Stomach (tissue), 9 donors: ENCODE measurements around the gene SLC17A7. TPM values are rescaled to one million over a fixed set of nuclear protein-coding genes. Genes with fewer than 3 reads are reported as not detected.

Experiments
- DNase-seq, 2 donors: peaks; one replicate each; pipeline versions ENCODE4 v3.0.0 to v3.0.0-alpha.2; 2013 to 2019
- H3K27ac ChIP-seq, 5 donors: fragments of 200-600 bp in 4 of 5; sonication (generic) in 4 of 5; one replicate each; pipeline ENCODE4 v1.5.1; 2013 to 2019; ENCODE audit warnings: mild to moderate bottlenecking in 1 of 5, moderate library complexity in 1 of 5
- H3K27me3 ChIP-seq, 3 donors: fragments of 200-600 bp; sonication (generic); one replicate each; pipeline ENCODE4 v1.5.1; 2017 to 2019; ENCODE audit warnings: mixed run types in 1 of 3
- H3K36me3 ChIP-seq, 4 donors: fragments of 200-600 bp; sonication (generic); 1 replicate in 3 of 4; 2 replicates in 1 of 4; pipeline ENCODE4 v1.5.1; 2016 to 2019
- H3K4me1 ChIP-seq, 4 donors: fragments of 200-600 bp; sonication (generic); one replicate each; pipeline ENCODE4 v1.5.1; 2016 to 2019
- H3K4me3 ChIP-seq, 4 donors: fragments of 200-600 bp; sonication (generic) in 3 of 4; one replicate each; pipeline ENCODE4 v1.5.1; 2016 to 2019; ENCODE audit warnings: mild to moderate bottlenecking in 1 of 4
- H3K9me3 ChIP-seq, 4 donors: fragments of 200-600 bp; sonication (generic); one replicate each; pipeline ENCODE4 v1.5.1; 2016 to 2019
- EP300 ChIP-seq: sonication (generic); formaldehyde crosslinking; IDR thresholded peaks from one replicate; pipeline ENCODE4 v1.6.1; 2017; ENCODE audit warnings: antibody characterized with exemption
- POLR2A ChIP-seq, 4 donors: fragments of 450-650 bp; IDR thresholded peaks; one replicate each; pipeline ENCODE4 v1.6.1; 2016; ENCODE audit warnings: antibody characterized with exemption in 4 of 4, control low read depth in 2 of 4, mild to moderate bottlenecking in 1 of 4, moderate library complexity in 1 of 4
- POLR2AphosphoS5 ChIP-seq, 3 donors: sonication (generic); formaldehyde crosslinking; IDR thresholded peaks; one replicate each; pipeline ENCODE4 v1.6.1; 2016; ENCODE audit warnings: antibody characterized with exemption in 3 of 3
- WGBS, 5 donors: extraction: QIAGEN DNeasy Blood & Tissue Kit in 3 of 5; methylation state at CpG; one replicate each; pipeline versions ENCODE4 v1.1.5 to v1.1.7; 2013 to 2018; 5-methylcytosine and 5-hydroxymethylcytosine counted together
- intact Hi-C: fragments of 100-400 bp; cut with DNase I; formaldehyde crosslinking; loops from one replicate; pipeline ENCODE4 v1.15.1; 2023; ENCODE audit warnings: low total_unique reads
- polyA plus RNA-seq, 3 donors: library from polyadenylated mRNA; stranded (reverse); fragments of 200-250 nt; gene quantifications; one replicate each; pipeline ENCODE4 v1.2.3, GENCODE V29; 2013
- total RNA-seq, 5 donors: library from RNA; depleted of rRNA; stranded (reverse); fragments of >200 nt; gene quantifications; one replicate each; pipeline versions ENCODE4 v1.1.0 to v1.2.3, GENCODE V29; 2014 to 2016
- TF ChIP-seq, protein P1 (sequence below), 7 experiments: fragments of 450-650 bp in 4 of 7; fragments of 200-600 bp in 3 of 7; sonication (generic) in 3 of 7; IDR thresholded peaks; one replicate each; pipeline ENCODE4 v1.5.1; 2016 to 2019; ENCODE audit warnings: antibody characterized with exemption in 7 of 7, control low read depth in 2 of 7, mild to moderate bottlenecking in 1 of 7
- donor health status: healthy with polysubstance abuse.
- donor health status: Bipolar disorder and iron deficiency.
- donor health status: healthy.

The SLC17A7 gene
- total and polyA plus RNA-seq, 8 donors, result 0.25 to 2.0 (median 0.93) TPM; not detected in 2

DNA sequence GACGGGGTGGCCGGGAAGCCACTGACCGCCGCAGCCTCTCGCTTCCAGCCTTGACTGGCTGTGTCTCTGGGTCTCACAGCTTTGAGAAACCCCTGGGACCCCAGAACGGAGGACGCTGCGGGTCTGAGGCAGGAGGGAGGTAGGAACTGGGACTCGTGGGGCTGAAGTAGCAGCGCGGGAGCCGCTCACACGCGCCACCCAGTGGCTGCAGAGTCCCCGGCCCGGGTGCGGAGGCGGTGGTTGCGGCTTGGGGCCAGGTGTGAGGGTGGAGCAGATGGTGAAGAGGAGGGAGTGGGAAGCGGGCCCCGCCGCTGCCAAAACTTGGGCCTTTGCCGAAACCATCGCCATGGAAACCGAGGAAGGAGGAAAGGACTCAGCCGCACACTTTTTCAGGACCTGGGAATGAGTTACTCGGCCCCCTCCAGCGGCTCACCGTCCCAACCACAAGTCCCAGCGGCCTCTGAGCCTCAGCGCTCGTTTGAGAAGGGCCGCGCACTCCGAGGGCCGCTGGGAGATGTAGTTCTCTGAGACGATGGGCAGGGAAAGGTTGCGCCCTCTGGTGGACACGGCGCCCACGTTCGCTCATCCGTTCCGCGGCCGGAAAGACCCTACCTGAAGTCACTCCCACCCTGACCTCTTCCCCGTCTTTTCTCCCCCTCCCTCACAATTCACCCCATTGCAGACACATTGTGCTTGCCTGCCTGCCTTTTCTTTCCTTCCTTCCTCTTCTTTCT, 2.2 kb upstream of the SLC17A7 start:
- WGBS, 5 donors, result 0% methylated on average over 36 to 47 of the region's 47 CpGs
- intact Hi-C loops, result loop anchor here (5.0 kb wide), 1 partner anchor 51 kb away; no protein-coding TSS in a partner anchor
- H3K27ac ChIP-seq, result peak overlapping the region; percentile 68 to 89 (median 82)
- peak overlapping the region; percentile 54 to 89 (median 66) for H3K4me3 ChIP-seq
- peaks cover 0 to 46% (median 28%) of the 10 kb centered on the region in 4 donors for H3K4me1 ChIP-seq
- TF ChIP-seq EP300, result no peak
- TF ChIP-seq, protein P1, sequence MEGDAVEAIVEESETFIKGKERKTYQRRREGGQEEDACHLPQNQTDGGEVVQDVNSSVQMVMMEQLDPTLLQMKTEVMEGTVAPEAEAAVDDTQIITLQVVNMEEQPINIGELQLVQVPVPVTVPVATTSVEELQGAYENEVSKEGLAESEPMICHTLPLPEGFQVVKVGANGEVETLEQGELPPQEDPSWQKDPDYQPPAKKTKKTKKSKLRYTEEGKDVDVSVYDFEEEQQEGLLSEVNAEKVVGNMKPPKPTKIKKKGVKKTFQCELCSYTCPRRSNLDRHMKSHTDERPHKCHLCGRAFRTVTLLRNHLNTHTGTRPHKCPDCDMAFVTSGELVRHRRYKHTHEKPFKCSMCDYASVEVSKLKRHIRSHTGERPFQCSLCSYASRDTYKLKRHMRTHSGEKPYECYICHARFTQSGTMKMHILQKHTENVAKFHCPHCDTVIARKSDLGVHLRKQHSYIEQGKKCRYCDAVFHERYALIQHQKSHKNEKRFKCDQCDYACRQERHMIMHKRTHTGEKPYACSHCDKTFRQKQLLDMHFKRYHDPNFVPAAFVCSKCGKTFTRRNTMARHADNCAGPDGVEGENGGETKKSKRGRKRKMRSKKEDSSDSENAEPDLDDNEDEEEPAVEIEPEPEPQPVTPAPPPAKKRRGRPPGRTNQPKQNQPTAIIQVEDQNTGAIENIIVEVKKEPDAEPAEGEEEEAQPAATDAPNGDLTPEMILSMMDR (IDR thresholded peaks at IDR 0.05), result peak in 6 of 7 experiments; percentile 26 to 93 (median 78)
- no peak for TF ChIP-seq POLR2A (IDR thresholded peaks at IDR 0.05)
- peak in 1 of 3 donors; percentile 71 for TF ChIP-seq POLR2AphosphoS5 (IDR thresholded peaks at IDR 0.05)
- H3K27me3 ChIP-seq, result peaks cover 5 to 46% (median 38%) of the 10 kb centered on the region in 3 donors
- peaks cover 6 to 28% (median 21%) of the 10 kb centered on the region in 4 donors for H3K36me3 ChIP-seq
- H3K9me3 ChIP-seq, result no peaks in the 10 kb centered on the region
- DNase-seq, result peak; percentile 95 to 98

DNA sequence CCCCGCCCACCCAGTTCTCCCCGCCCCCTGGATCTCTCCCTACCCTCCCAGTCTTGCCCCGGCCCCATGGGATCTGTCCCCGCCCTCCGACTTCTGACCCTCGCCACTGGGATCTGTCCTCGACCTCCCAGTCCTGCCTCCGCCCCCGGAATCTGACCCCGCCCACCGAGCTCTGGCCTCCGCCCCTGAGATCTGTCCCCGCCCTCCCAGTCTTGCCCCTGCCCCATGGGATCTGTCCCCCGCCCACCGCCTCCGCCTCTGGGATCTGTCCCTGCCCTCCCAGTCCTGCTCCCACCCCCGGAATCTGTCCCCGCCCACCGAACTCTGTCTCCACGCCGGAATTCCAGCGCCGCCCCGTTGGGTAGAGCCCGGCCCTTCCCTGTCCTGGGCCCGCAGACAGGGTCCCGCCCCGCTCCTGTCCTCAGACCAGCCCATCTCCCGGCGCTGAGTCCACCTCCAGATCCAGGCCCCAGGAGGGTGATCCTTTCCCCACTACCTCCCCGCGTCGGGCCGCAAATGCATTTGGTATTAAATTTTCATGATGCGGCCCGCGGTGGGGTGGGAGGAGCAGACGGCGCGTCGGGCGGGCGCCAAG, 1.5 kb upstream of the SLC17A7 start:
- TF ChIP-seq EP300, result no peak
- TF ChIP-seq POLR2A (IDR thresholded peaks at IDR 0.05), result no peak
- TF ChIP-seq, protein P1 (IDR thresholded peaks at IDR 0.05), result no peak
- TF ChIP-seq POLR2AphosphoS5 (IDR thresholded peaks at IDR 0.05), result no peak
- Histone ChIP-seq H3K27me3 (peaks cover 5 to 53% (median 43%) of the 10 kb centered on the region in 3 donors), H3K4me3 (peak overlapping the region; percentile 54 to 89 (median 66)), H3K9me3 (no peaks in the 10 kb centered on the region), H3K36me3 (peaks cover 6 to 21% (median 17%) of the 10 kb centered on the region in 4 donors), H3K4me1 (peaks cover 0 to 39% (median 27%) of the 10 kb centered on the region in 4 donors), H3K27ac (peak overlapping the region; percentile 68 to 89 (median 82))
- 1 to 3% (median 1%) methylated on average over 31 to 43 of the region's 43 CpGs for WGBS, 5 donors
- DNase-seq, result peak; percentile 90 to 95
- intact Hi-C loops, result loop anchor here (5.0 kb wide), 1 partner anchor 51 kb away; no protein-coding TSS in a partner anchor

- WGBS, 5 donors, result 4 to 8% (median 7%) methylated on average over 11 of the region's 11 CpGs
- H3K4me3 ChIP-seq, result peak overlapping the region; percentile 54 to 89 (median 66)
Observed at GRCh38 chr19:49442354-49442753, 1.0 kb upstream of the SLC17A7 start.

More at GRCh38 chr19:49442354-49442753, 1.0 kb upstream of the SLC17A7 start:
- Histone ChIP-seq H3K9me3 (no peaks in the 10 kb centered on the region), H3K27me3 (peaks cover 5 to 58% (median 49%) of the 10 kb centered on the region in 3 donors), H3K4me1 (peaks cover 0 to 35% (median 22%) of the 10 kb centered on the region in 4 donors), H3K27ac (peak overlapping the region in 4 of 5 donors; percentile 35 to 89 (median 82)), H3K36me3 (peaks cover 6 to 16% (median 13%) of the 10 kb centered on the region in 4 donors)
- intact Hi-C loops, result loop anchor here (5.0 kb wide), 1 partner anchor 50 kb away; no protein-coding TSS in a partner anchor
- DNase-seq, result no peak
- TF ChIP-seq POLR2AphosphoS5 (IDR thresholded peaks at IDR 0.05), result no peak
- TF ChIP-seq, protein P1 (IDR thresholded peaks at IDR 0.05), result no peak
- TF ChIP-seq POLR2A (IDR thresholded peaks at IDR 0.05), result no peak
- TF ChIP-seq EP300, result no peak
